Glutamatergic neuron (in vitro differentiated cells): ENCODE measurements around the gene ZIC5. TPM values are rescaled to one million over a fixed set of nuclear protein-coding genes. Genes with fewer than 3 reads are reported as not detected.

ENCODE experiments used
- DNase-seq: peaks from one replicate; pipeline ENCODE4 v3.0.0; 2022
- H3K27ac Mint-ChIP-seq: one replicate; pipeline ENCODE4 v1.8.0; 2020; ENCODE audit warnings: mild to moderate bottlenecking, mixed read lengths, inconsistent platforms; ENCODE audit not compliant: unreplicated experiment
- H3K27me3 Mint-ChIP-seq: one replicate; pipeline ENCODE4 v1.8.0; 2020; ENCODE audit warnings: mild to moderate bottlenecking, moderate library complexity, mixed read lengths, inconsistent platforms; ENCODE audit not compliant: unreplicated experiment
- H3K36me3 Mint-ChIP-seq: one replicate; pipeline ENCODE4 v1.8.0; 2020; ENCODE audit warnings: mild to moderate bottlenecking, mixed read lengths, inconsistent platforms; ENCODE audit not compliant: unreplicated experiment
- H3K4me1 Mint-ChIP-seq: one replicate; pipeline ENCODE4 v1.8.0; 2020; ENCODE audit warnings: mild to moderate bottlenecking, low read depth, mixed read lengths, inconsistent platforms; ENCODE audit not compliant: unreplicated experiment
- H3K4me3 Mint-ChIP-seq: one replicate; pipeline ENCODE4 v1.8.0; 2020; ENCODE audit warnings: mild to moderate bottlenecking, mixed read lengths, inconsistent platforms; ENCODE audit not compliant: unreplicated experiment
- H3K9me3 Mint-ChIP-seq: one replicate; pipeline ENCODE4 v1.8.0; 2020; ENCODE audit warnings: mild to moderate bottlenecking, moderate library complexity, mixed read lengths, inconsistent platforms; ENCODE audit not compliant: unreplicated experiment
- CTCF ChIP-seq: fragments of 200-600 bp; sonication (generic); IDR thresholded peaks from one replicate; pipeline ENCODE4 v1.5.0; 2021; ENCODE audit not compliant: partially characterized antibody, unreplicated experiment
- total RNA-seq: library from RNA; stranded (reverse); fragmentation: NEBNext Ultra II Directional; extraction: Animal tissue kit (Norgen Biotek cat#: 25700); gene quantifications from one replicate; pipeline ENCODE4 v1.2.1, GENCODE V29; 2021; ENCODE audit not compliant: unreplicated experiment

ZIC5 gene
- total RNA-seq, 1 donor from 2014 or later, result 0.47 TPM

GRCh38 chr13:99974939-99975561 lies 3.5 kb upstream of the ZIC5 start:
- TF ChIP-seq CTCF, result no peak
- H3K27ac Mint-ChIP-seq, result no peak overlapping the region
- no peaks in the 10 kb centered on the region for H3K36me3 Mint-ChIP-seq
- H3K9me3 Mint-ChIP-seq, result peaks cover 22% of the 10 kb centered on the region
- no peak overlapping the region for H3K4me3 Mint-ChIP-seq
- no peak for DNase-seq
- no peaks in the 10 kb centered on the region for H3K4me1 Mint-ChIP-seq
- H3K27me3 Mint-ChIP-seq, result peaks cover 53% of the 10 kb centered on the region

- Mint-ChIP-seq H3K4me3 (no peak overlapping the region), H3K9me3 (peaks cover 24% of the 10 kb centered on the region), H3K27ac (no peak overlapping the region), H3K4me1 (no peaks in the 10 kb centered on the region), H3K36me3 (no peaks in the 10 kb centered on the region), H3K27me3 (peaks cover 56% of the 10 kb centered on the region)
- no peak for DNase-seq
- TF ChIP-seq CTCF, result no peak
Measured at GRCh38 chr13:99974296-99974938, 2.9 kb upstream of the ZIC5 start.

DNA sequence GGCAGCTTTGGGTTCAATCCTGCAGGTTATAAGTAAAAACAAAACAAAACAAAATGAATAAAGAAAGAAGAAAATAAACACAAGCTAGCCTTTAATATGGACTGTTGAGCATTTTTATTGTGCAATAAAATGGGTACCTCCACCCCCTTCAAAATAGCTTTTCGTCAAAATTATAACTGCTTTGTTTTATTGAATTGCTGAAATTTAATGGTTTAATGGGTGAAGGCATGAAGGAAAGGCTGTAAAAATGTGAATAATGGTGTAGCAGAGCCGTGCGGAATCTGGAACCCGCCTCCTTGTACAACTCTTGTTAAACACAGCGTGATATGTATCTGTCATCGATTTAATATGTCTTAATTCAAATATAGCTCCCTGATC lies 2.2 kb upstream of the ZIC5 start:
- no peak for DNase-seq
- Mint-ChIP-seq H3K4me1 (no peaks in the 10 kb centered on the region), H3K4me3 (no peak overlapping the region), H3K27me3 (peaks cover 53% of the 10 kb centered on the region), H3K27ac (no peak overlapping the region), H3K36me3 (no peaks in the 10 kb centered on the region), H3K9me3 (peaks cover 26% of the 10 kb centered on the region)
- TF ChIP-seq CTCF, result no peak

DNA sequence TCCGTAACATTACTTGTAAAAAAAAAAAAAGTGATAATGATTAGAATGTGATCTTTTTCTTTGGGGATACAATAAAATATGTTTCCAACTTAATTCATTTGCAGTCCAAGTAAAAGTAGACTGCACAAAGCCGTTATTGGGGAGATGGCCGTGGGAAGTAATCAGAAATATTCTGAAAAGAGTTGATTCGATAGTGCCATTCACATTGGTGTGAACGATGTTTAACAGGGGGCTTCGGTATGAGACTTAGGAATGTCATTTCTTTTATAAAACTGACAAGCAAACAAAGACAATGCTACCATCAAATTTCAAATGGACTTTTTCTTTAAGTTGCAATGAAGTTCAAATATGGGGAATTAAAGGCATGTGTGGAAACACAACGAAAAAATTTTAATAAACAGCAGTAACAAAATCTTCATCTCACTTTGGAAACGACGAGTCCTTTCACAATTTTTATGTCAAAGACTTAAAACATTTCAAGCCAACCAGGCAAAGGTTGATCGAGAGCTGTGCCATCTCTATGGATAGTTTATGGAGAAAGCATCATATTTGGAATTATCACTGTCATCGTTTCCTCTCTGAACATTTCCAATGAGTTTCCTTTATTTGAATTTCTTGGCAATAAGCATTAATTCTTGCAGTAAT lies 1.7 kb upstream of the ZIC5 start:
- no peak for DNase-seq
- Mint-ChIP-seq H3K4me1 (no peaks in the 10 kb centered on the region), H3K27me3 (peaks cover 50% of the 10 kb centered on the region), H3K9me3 (peaks cover 26% of the 10 kb centered on the region), H3K4me3 (no peak overlapping the region), H3K36me3 (no peaks in the 10 kb centered on the region), H3K27ac (no peak overlapping the region)
- no peak for TF ChIP-seq CTCF

DNA sequence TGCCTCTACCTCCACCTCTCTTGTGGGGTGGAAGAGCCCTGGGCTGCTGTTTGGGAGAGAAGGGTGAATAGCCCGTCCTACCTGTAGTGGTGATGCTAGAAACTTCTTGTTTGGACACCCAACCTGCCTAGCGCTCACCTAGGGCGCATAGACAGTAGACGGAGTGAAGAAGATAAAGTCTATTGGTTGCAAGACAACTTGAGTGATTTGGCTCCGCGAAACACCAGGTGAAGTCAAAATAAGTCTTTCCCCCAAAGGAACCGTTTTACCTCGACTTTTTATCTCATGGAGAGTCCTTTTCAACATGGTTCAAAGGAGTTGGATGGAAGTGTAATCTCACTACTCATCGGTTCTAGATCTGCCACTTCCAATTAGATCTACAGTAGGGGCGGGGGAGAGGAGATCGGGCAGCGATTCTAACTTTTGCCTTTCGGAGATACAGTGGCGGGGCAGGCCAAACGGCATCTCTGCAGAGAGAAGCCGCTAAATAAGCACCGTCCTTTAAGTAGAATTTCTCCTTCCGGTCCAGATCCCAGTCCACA lies 694 bp upstream of the ZIC5 start:
- Mint-ChIP-seq H3K36me3 (no peaks in the 10 kb centered on the region), H3K4me3 (peak overlapping the region; percentile 67), H3K9me3 (peaks cover 29% of the 10 kb centered on the region), H3K27me3 (peaks cover 48% of the 10 kb centered on the region), H3K27ac (peak overlapping the region; percentile 44), H3K4me1 (no peaks in the 10 kb centered on the region)
- DNase-seq, result no peak
- TF ChIP-seq CTCF, result no peak
